IMR-90 (cell line): ENCODE results near the gene MRPL41. TPM values are rescaled to one million over a fixed set of nuclear protein-coding genes. Genes with fewer than 3 reads are reported as not detected.

Source experiments
- ATAC-seq: fragments of 200-7000 bp; cut with Tn5 transposase; 2 replicates; pipeline ENCODE4 v1.9.1; 2020; ENCODE audit warnings: low read depth, mild to moderate bottlenecking, moderate library complexity
- BruUV-seq: library from RNA; stranded (reverse); fragments of 400-500 nt; replicated peaks from 2 replicates; lab custom pipeline; 2021; lab: Mats Ljungman, UMichigan
- CTCF ChIA-PET: fragments of 300-600 bp; formaldehyde crosslinking; extraction: SDS; loops from one replicate; lab custom pipeline; 2021; ENCODE audit warnings: antibody characterized with exemption; lab: Yijun Ruan, JAX
- POLR2A ChIA-PET: fragments of 300-600 bp; sonication (Branson Sonifier 250); formaldehyde crosslinking; loops from one replicate; lab custom pipeline; 2022; ENCODE audit warnings: antibody characterized with exemption; ENCODE audit not compliant: unreplicated experiment; lab: Charles Lee
- DNase-seq: peaks from one replicate; pipeline ENCODE4 v3.0.0; 2013
- H2AFZ ChIP-seq: replicated peaks from 2 replicates; pipeline ENCODE3; 2013; ENCODE audit warnings: low read length, mild to moderate bottlenecking; ENCODE audit not compliant: poor library complexity
- H2AK5ac ChIP-seq: 2 replicates; pipeline ENCODE4 v1.6.1; 2013; ENCODE audit warnings: low read depth, low read length, inconsistent platforms
- H2AK9ac ChIP-seq: replicated peaks from 2 replicates; pipeline ENCODE3; 2013; ENCODE audit warnings: mild to moderate bottlenecking, low read depth, low read length, moderate library complexity; ENCODE audit not compliant: poor library complexity
- H2BK120ac ChIP-seq: 2 replicates; pipeline ENCODE4 v1.6.1; 2013; ENCODE audit warnings: low read depth, low read length, inconsistent platforms
- H2BK15ac ChIP-seq: 3 replicates; pipeline ENCODE4 v1.6.1; 2013; ENCODE audit warnings: low read depth, low read length, inconsistent platforms
- H2BK20ac ChIP-seq: 2 replicates; pipeline ENCODE4 v1.6.1; 2013; ENCODE audit warnings: low read depth, mild to moderate bottlenecking, inconsistent platforms, low read length, moderate library complexity
- H2BK5ac ChIP-seq: 2 replicates; pipeline ENCODE4 v1.6.1; 2013; ENCODE audit warnings: mild to moderate bottlenecking, low read depth, low read length, inconsistent platforms; ENCODE audit not compliant: poor library complexity, severe bottlenecking
- H3K14ac ChIP-seq: replicated peaks from 2 replicates; pipeline ENCODE4 v1.6.1; 2013; ENCODE audit warnings: low read depth, low read length, inconsistent platforms
- H3K18ac ChIP-seq: 2 replicates; pipeline ENCODE4 v1.6.1; 2013; ENCODE audit warnings: low read depth, low read length, control low read depth
- H3K23ac ChIP-seq: 2 replicates; pipeline ENCODE4 v1.6.1; 2013; ENCODE audit warnings: low read depth, low read length, inconsistent platforms
- H3K27ac ChIP-seq: 2 replicates; pipeline ENCODE4 v1.5.1; 2013; ENCODE audit warnings: mild to moderate bottlenecking, control low read depth, low read length; ENCODE audit not compliant: insufficient read depth
- H3K27me3 ChIP-seq: 2 replicates; pipeline ENCODE4 v1.6.1; 2013; ENCODE audit warnings: low read length; ENCODE audit not compliant: control insufficient read depth, insufficient read depth
- H3K36me3 ChIP-seq: 2 replicates; pipeline ENCODE4 v1.6.1; 2013; ENCODE audit warnings: low read length, mixed read lengths; ENCODE audit not compliant: control insufficient read depth, insufficient read depth
- H3K4ac ChIP-seq: 2 replicates; pipeline ENCODE4 v1.6.1; 2013; ENCODE audit warnings: low read depth, low read length, inconsistent platforms
- H3K4me1 ChIP-seq: 2 replicates; pipeline ENCODE4 v1.6.1; 2013; ENCODE audit warnings: low read length, mixed read lengths; ENCODE audit not compliant: control insufficient read depth, insufficient read depth
- H3K4me2 ChIP-seq: 2 replicates; pipeline ENCODE4 v1.6.1; 2013; ENCODE audit warnings: low read depth, mild to moderate bottlenecking, control low read depth, low read length, moderate library complexity
- H3K4me3 ChIP-seq: 2 replicates; pipeline ENCODE4 v1.5.1; 2013; ENCODE audit warnings: low read depth, mild to moderate bottlenecking, control low read depth, low read length, moderate library complexity; ENCODE audit not compliant: insufficient read depth
- H3K56ac ChIP-seq: 2 replicates; pipeline ENCODE4 v1.6.1; 2013; ENCODE audit warnings: low read length, inconsistent platforms; ENCODE audit not compliant: insufficient read depth; ENCODE audit errors: extremely low read depth
- H3K79me1 ChIP-seq, 2 experiments: 2 replicates each; pipeline ENCODE4 v1.6.1; 2013; ENCODE audit warnings: low read length in 2 of 2, inconsistent platforms in 1 of 2, low read depth in 1 of 2
- H3K9ac ChIP-seq: 2 replicates; pipeline ENCODE4 v1.6.1; 2013; ENCODE audit warnings: low read depth, low read length, control low read depth
- H3K9me1 ChIP-seq: 2 replicates; pipeline ENCODE4 v1.6.1; 2013; ENCODE audit warnings: low read length, inconsistent platforms; ENCODE audit not compliant: insufficient read depth
- H3K9me3 ChIP-seq: 2 replicates; pipeline ENCODE4 v1.6.1; 2013; ENCODE audit warnings: low read length; ENCODE audit not compliant: control insufficient read depth, insufficient read depth
- H4K20me1 ChIP-seq: 2 replicates; pipeline ENCODE4 v1.6.1; 2013; ENCODE audit warnings: low read length, inconsistent platforms; ENCODE audit not compliant: insufficient read depth
- H4K5ac ChIP-seq: 2 replicates; pipeline ENCODE4 v1.6.1; 2013; ENCODE audit warnings: mild to moderate bottlenecking, low read depth, low read length, control low read depth
- H4K8ac ChIP-seq, 2 experiments: 2 replicates each; pipeline ENCODE4 v1.6.1; 2013; ENCODE audit warnings: low read depth in 2 of 2, low read length in 2 of 2, control low read depth in 1 of 2, inconsistent platforms in 1 of 2
- H4K91ac ChIP-seq: 2 replicates; pipeline ENCODE4 v1.6.1; 2013; ENCODE audit warnings: low read depth, low read length, inconsistent platforms; ENCODE audit not compliant: insufficient read depth
- BHLHE40 ChIP-seq: fragments of 150-350 bp; IDR thresholded peaks from 2 replicates; pipeline ENCODE4 v1.6.1; 2016; ENCODE audit warnings: mild to moderate bottlenecking, low read depth, low read length
- CEBPB ChIP-seq: IDR thresholded peaks from 2 replicates; pipeline ENCODE4 v1.6.1; 2012; ENCODE audit warnings: low read depth, low read length, improper control_type of control experiment
- CHD1 ChIP-seq: IDR thresholded peaks from 2 replicates; pipeline ENCODE4 v1.6.1; 2012; ENCODE audit warnings: low read depth, low read length, improper control_type of control experiment
- CTCF ChIP-seq: conservative IDR thresholded peaks from 2 replicates; pipeline ENCODE4 v1.5.1; 2012; ENCODE audit warnings: mild to moderate bottlenecking, low read depth, low read length, improper control_type of control experiment
- ELK1 ChIP-seq: fragments of 150-350 bp; IDR thresholded peaks from 2 replicates; pipeline ENCODE4 v1.6.1; 2016; ENCODE audit warnings: low read depth, mild to moderate bottlenecking, low read length, moderate library complexity, borderline replicate concordance
- MAFK ChIP-seq: IDR thresholded peaks from 2 replicates; pipeline ENCODE4 v1.6.1; 2012; ENCODE audit warnings: low read depth, low read length, improper control_type of control experiment
- MXI1 ChIP-seq: IDR thresholded peaks from 2 replicates; pipeline ENCODE4 v1.6.1; 2012; ENCODE audit warnings: low read depth, mild to moderate bottlenecking, low read length, moderate library complexity, borderline replicate concordance
- NFE2L2 ChIP-seq: fragments of 150-350 bp; IDR thresholded peaks from 2 replicates; pipeline ENCODE4 v1.6.1; 2016; ENCODE audit warnings: low read depth, mild to moderate bottlenecking, low read length
- POLR2A ChIP-seq: IDR thresholded peaks from 2 replicates; pipeline ENCODE4 v1.6.1; 2012; ENCODE audit warnings: mild to moderate bottlenecking, low read depth, low read length
- RCOR1 ChIP-seq: IDR thresholded peaks from 2 replicates; pipeline ENCODE4 v1.6.1; 2012; ENCODE audit warnings: mild to moderate bottlenecking, low read length, improper control_type of control experiment; ENCODE audit not compliant: insufficient replicate concordance
- RFX5 ChIP-seq: IDR thresholded peaks from 2 replicates; pipeline ENCODE4 v1.8.0; 2012; ENCODE audit warnings: low read depth, mild to moderate bottlenecking, low read length, moderate library complexity
- USF2 ChIP-seq: fragments of 150-350 bp; IDR thresholded peaks from 2 replicates; pipeline ENCODE4 v1.6.1; 2017; ENCODE audit warnings: mild to moderate bottlenecking, antibody characterized with exemption, low read length, low read depth
- WGBS, 2 experiments: methylation state at CpG; one replicate each; pipeline versions ENCODE4 v1.1.5 to v1.1.7; 2013; ENCODE audit warnings: missing lambda C conversion rate in 2 of 2; ENCODE audit not compliant: insufficient read length in 1 of 2; ENCODE audit errors: extremely low coverage in 2 of 2; 5-methylcytosine and 5-hydroxymethylcytosine counted together
- dilution Hi-C: fragments of 300-500 bp; cut with HindIII; formaldehyde crosslinking; loops from one replicate; pipeline ENCODE4 v1.14.3; 2018; ENCODE audit warnings: low sequenced_read_pairs; ENCODE audit not compliant: unreplicated experiment
- in situ Hi-C: fragments of 300-500 bp; cut with MboI; formaldehyde crosslinking; loops from 3 replicates; pipeline ENCODE4 v1.14.3; 2019; ENCODE audit warnings: low sequenced_read_pairs, inconsistent platforms, mixed read lengths
- intact Hi-C: fragments of 100-400 bp; cut with micrococcal nuclease; formaldehyde crosslinking; loops from 2 replicates; pipeline ENCODE4 v1.10.0; 2022
- polyA plus RNA-seq, 3 experiments: library from polyadenylated mRNA; depleted of rRNA; stranded (reverse); fragments of >200 nt; gene quantifications; 2 replicates each; pipeline ENCODE4 v1.2.3, GENCODE V29; 2012; ENCODE audit warnings: low replicate concordance in 1 of 3
- total RNA-seq: library from RNA; depleted of rRNA; stranded (reverse); fragments of >200 nt; gene quantifications from 2 replicates; pipeline ENCODE4 v1.2.3, GENCODE V29; 2012

The MRPL41 gene
- total and polyA plus RNA-seq, 2 of the 4 experiments (the other 2 are of a cell fraction), result 15.6 to 38.9 TPM

- no peak overlapping the region for H2AFZ ChIP-seq
- no peak overlapping the region for H2AK5ac ChIP-seq
- no peaks in the 10 kb centered on the region for H3K27me3 ChIP-seq
- CTCF ChIA-PET, result no interaction called here
- WGBS, 2 experiments, result no CpG with 5 or more reads among the region's 12 CpGs
- H4K91ac ChIP-seq, result no peak overlapping the region
- peaks cover 37% of the 10 kb centered on the region for H3K36me3 ChIP-seq
- POLR2A ChIA-PET, result no interaction called here
- ATAC-seq (no peak), DNase-seq (no peak)
- peaks cover 6% of the 10 kb centered on the region for H3K4me1 ChIP-seq
- H2BK15ac ChIP-seq, result no peak overlapping the region
- intact Hi-C loops (no loop called here), dilution Hi-C loops (no loop called here), in situ Hi-C loops (no loop called here)
- H3K9me3 ChIP-seq, result no peaks in the 10 kb centered on the region
- TF ChIP-seq USF2 (no peak), CTCF (no peak), NFE2L2 (no peak), POLR2A (no peak), RFX5 (no peak), MAFK (no peak), CEBPB (no peak), RCOR1 (no peak), MXI1 (no peak), BHLHE40 (no peak), CHD1 (no peak), ELK1 (no peak)
- H3K14ac ChIP-seq, result no peak overlapping the region
- H3K4me3 ChIP-seq, result no peak overlapping the region
- no peak overlapping the region for H3K9ac ChIP-seq
- H3K56ac ChIP-seq, result no peak overlapping the region
- H4K20me1 ChIP-seq, result peaks cover 24% of the 10 kb centered on the region
- H2AK9ac ChIP-seq, result no peak overlapping the region
- no peak overlapping the region for H3K23ac ChIP-seq
- no peak overlapping the region for H4K5ac ChIP-seq
- no peak overlapping the region for H3K18ac ChIP-seq
- H3K4me2 ChIP-seq, result no peak overlapping the region
- H3K9me1 ChIP-seq, result peaks cover 18% of the 10 kb centered on the region
- H3K27ac ChIP-seq, result no peak overlapping the region
- BruUV-seq, result no TSS peak
- no peak overlapping the region for H2BK20ac ChIP-seq
- H2BK120ac ChIP-seq, result no peak overlapping the region
- H3K79me1 ChIP-seq, result peaks cover 41 to 60% of the 10 kb centered on the region in 2 experiments
- H2BK5ac ChIP-seq, result no peak overlapping the region
- H4K8ac ChIP-seq, result no peak overlapping the region
- H3K4ac ChIP-seq, result no peak overlapping the region
Measured at GRCh38 chr9:137575716-137576411, 24.2 kb downstream of the MRPL41 start.
